Heart left ventricle (tissue), 16 donors: ENCODE data around the gene KCTD18. TPM values are rescaled to one million over a fixed set of nuclear protein-coding genes. Genes with fewer than 3 reads are reported as not detected.

ENCODE experiments used
- ATAC-seq, 4 donors: fragments of 200-7000 bp; cut with Tn5 transposase; one replicate each; pipeline ENCODE4 v1.9.1; 2020 to 2022; ENCODE audit warnings: moderate library complexity in 4 of 4, mild to moderate bottlenecking in 3 of 4, moderate number of reproducible peaks in 1 of 4
- DNase-seq, 5 donors: peaks; one replicate each; pipeline ENCODE4 v3.0.0-alpha.2; 2020
- H3K27ac ChIP-seq, 12 donors: fragments of 200-600 bp; sonication (generic) in 4 of 12; one replicate each; pipeline versions ENCODE4 v1.5.0 to v1.8.0; 2016 to 2022; ENCODE audit warnings: mild to moderate bottlenecking in 2 of 12
- H3K27me3 ChIP-seq, 9 donors: fragments of 200-600 bp; sonication (generic) in 2 of 9; one replicate each; pipeline versions ENCODE4 v1.5.1 to v1.8.0; 2016 to 2022; ENCODE audit warnings: mild to moderate bottlenecking in 3 of 9
- H3K36me3 ChIP-seq, 9 donors: fragments of 200-600 bp; sonication (generic) in 2 of 9; one replicate each; pipeline versions ENCODE4 v1.5.0 to v1.8.0; 2018 to 2022; ENCODE audit warnings: mild to moderate bottlenecking in 2 of 9
- H3K4me1 ChIP-seq, 12 donors: fragments of 200-600 bp; sonication (generic) in 4 of 12; one replicate each; pipeline versions ENCODE4 v1.5.0 to v1.8.0; 2016 to 2022; ENCODE audit warnings: mild to moderate bottlenecking in 3 of 12
- H3K4me3 ChIP-seq, 12 donors: fragments of 200-600 bp; sonication (generic) in 4 of 12; one replicate each; pipeline versions ENCODE4 v1.5.0 to v1.8.0; 2017 to 2022; ENCODE audit warnings: mild to moderate bottlenecking in 9 of 12, moderate library complexity in 4 of 12
- H3K9me3 ChIP-seq, 12 donors: fragments of 200-600 bp; sonication (generic) in 4 of 12; one replicate each; pipeline versions ENCODE4 v1.5.0 to v1.8.0; 2016 to 2022; ENCODE audit warnings: mild to moderate bottlenecking in 1 of 12
- CTCF ChIP-seq, 12 donors: fragments of 200-600 bp; sonication (generic) in 4 of 12; IDR thresholded peaks; one replicate each; pipeline versions ENCODE4 v1.5.0 to v1.8.0; 2018 to 2022; ENCODE audit warnings: antibody characterized with exemption in 12 of 12, mild to moderate bottlenecking in 5 of 12
- POLR2A ChIP-seq, 2 donors: fragments of 450-650 bp; IDR thresholded peaks; one replicate each; pipeline ENCODE4 v1.6.1; 2017; ENCODE audit warnings: antibody characterized with exemption in 2 of 2, mild to moderate bottlenecking in 2 of 2, moderate library complexity in 2 of 2
- WGBS, 4 donors: extraction: QIAGEN DNeasy Blood & Tissue Kit in 2 of 4; methylation state at CpG; one replicate each; pipeline versions ENCODE4 v1.1.5 to v1.1.7; 2013 to 2018; 5-methylcytosine and 5-hydroxymethylcytosine counted together
- intact Hi-C, 10 donors: fragments of 100-400 bp; cut with DNase I; formaldehyde crosslinking; loops; one replicate each; pipeline versions ENCODE4 v1.11.1 to v1.14.2; 2022
- polyA plus RNA-seq, 2 donors: library from polyadenylated mRNA; stranded (reverse); fragments of 200-250 nt; gene quantifications; one replicate each; pipeline ENCODE4 v1.2.3, GENCODE V29; 2013
- total RNA-seq, 9 donors: library from RNA; depleted of rRNA in 2 of 9; stranded (reverse); fragments of >200 nt in 2 of 9; fragmentation: NEBNext Ultra II Directional in 3 of 9; extraction: Animal tissue kit (Norgen Biotek cat#: 25700) in 3 of 9; gene quantifications; one replicate each; pipeline versions ENCODE4 v1.1.0 to v1.2.4, GENCODE V29; 2016 to 2023
- donor health status: ischemic (EF 13 %, LVEDD 7.1; RV severe dilation, severe dysfunction).
- donor health status: healthy with polysubstance abuse.
- donor health status: DM: no; HTN: yes; CAD: no.
- donor health status: DM: no; HTN: no; CAD: no.
- donor health status: ischemic (EF 25% LVEDD 6.9; RV normal size, moderate dysfunction).
- donor health status: ischemic (EF 25% LVEDD 5.7; RV mildly dilated, moderate dysfunction).
- donor health status: healthy.
- donor health status: DM: yes; HTN: yes; CAD: no.
- donor health status: ischemic (EF 35%, LVEDD 5.7; RV mildly dilated, moderate dysfunction).
- donor health status: nonischemic (EF 11% LVEDD 7.7; RV severe dilation, severe dysfunction).
- donor health status: DM: yes; HTN: yes; CAD: no.
- donor health status: PGD.
- donor health status: ischemic (EF 29% LVEDD 5.4; RV normal size, mild dysfunction).
- donor health status: nonischemic (EF 23%, LVEDD 6.1; RV moderate dilation, normal function).

The KCTD18 gene
- total and polyA plus RNA-seq, 11 donors = 3.6 to 16.0 (median 11.8) TPM

GRCh38 chr2:200475795-200476194 is 34.1 kb downstream of the KCTD18 start:
- no peaks in the 10 kb centered on the region for H3K9me3 ChIP-seq
- DNase-seq (no peak), ATAC-seq (no peak)
- H3K4me1 ChIP-seq = peaks cover 0 to 5% (median 0%) of the 10 kb centered on the region in 12 donors
- intact Hi-C loops = loop anchor here in 7 of 10 donors (5.0 to 10.0 kb wide), 4 partner anchors 171 to 498 kb away; partner anchors contain the start of gene SPATS2L (in 5 of the 7)
- 84 to 96% (median 95%) methylated on average over 4 of the region's 4 CpGs for WGBS, 4 donors
- H3K4me3 ChIP-seq = no peak overlapping the region
- H3K36me3 ChIP-seq = peaks cover 0 to 89% (median 59%) of the 10 kb centered on the region in 9 donors
- TF ChIP-seq CTCF (IDR thresholded peaks at IDR 0.05) (no peak), POLR2A (IDR thresholded peaks at IDR 0.05) (no peak)
- H3K27ac ChIP-seq = no peak overlapping the region
- H3K27me3 ChIP-seq = no peaks in the 10 kb centered on the region

GRCh38 chr2:200472853-200473464 is 36.9 kb downstream of the KCTD18 start:
- no peak overlapping the region for H3K4me3 ChIP-seq
- no peak for DNase-seq
- H3K9me3 ChIP-seq = no peaks in the 10 kb centered on the region
- TF ChIP-seq CTCF (IDR thresholded peaks at IDR 0.05) = no peak
- no peak for TF ChIP-seq POLR2A (IDR thresholded peaks at IDR 0.05)
- WGBS, 4 donors = 92 to 95% (median 93%) methylated on average over 13 to 14 of the region's 14 CpGs
- H3K27me3 ChIP-seq = no peaks in the 10 kb centered on the region
- no peak for ATAC-seq
- H3K36me3 ChIP-seq = peaks cover 0 to 97% (median 81%) of the 10 kb centered on the region in 9 donors
- peaks cover 0 to 2% (median 0%) of the 10 kb centered on the region in 12 donors for H3K4me1 ChIP-seq
- intact Hi-C loops = loop anchor here in 6 of 10 donors (5.0 to 10.0 kb wide), 5 partner anchors 166 to 491 kb away; partner anchors contain the start of gene SPATS2L (in 6 of the 6)
- H3K27ac ChIP-seq = no peak overlapping the region

- 87 to 92% (median 89%) methylated on average over 8 of the region's 8 CpGs for WGBS, 4 donors
- Histone ChIP-seq H3K36me3 (peaks cover 0 to 97% (median 83%) of the 10 kb centered on the region in 9 donors), H3K9me3 (no peaks in the 10 kb centered on the region)
Measured at GRCh38 chr2:200471928-200472645, 37.8 kb downstream of the KCTD18 start.

More at GRCh38 chr2:200471928-200472645, 37.8 kb downstream of the KCTD18 start:
- ATAC-seq (no peak), DNase-seq (no peak)
- TF ChIP-seq POLR2A (IDR thresholded peaks at IDR 0.05) = no peak
- no peak for TF ChIP-seq CTCF (IDR thresholded peaks at IDR 0.05)
- H3K27ac ChIP-seq = no peak overlapping the region
- no peak overlapping the region for H3K4me3 ChIP-seq
- intact Hi-C loops = loop anchor here in 6 of 10 donors (5.0 to 10.0 kb wide), 5 partner anchors 165 to 490 kb away; partner anchors contain the start of gene SPATS2L (in 6 of the 6)
- no peaks in the 10 kb centered on the region for H3K27me3 ChIP-seq
- H3K4me1 ChIP-seq = peaks cover 0 to 10% (median 1%) of the 10 kb centered on the region in 12 donors
